Measurements from ENCODE around the gene ATAD3A. TPM values are rescaled to one million over a fixed set of nuclear protein-coding genes. Genes with fewer than 3 reads are reported as not detected.

ATAD3A gene
- total RNA-seq, 1 experiment from 2014 or later: 55.8 TPM

- no peak overlapping the region for H3K14ac ChIP-seq (ENCODE audit: insufficient read depth, low read length)
- WGBS (ENCODE audit: extremely low coverage, insufficient read length, low lambda C conversion rate): no CpG with 5 or more reads among the region's 4 CpGs
- H2BK15ac ChIP-seq (ENCODE audit: low read depth, low read length): no peak overlapping the region
- no peak overlapping the region for H3K23ac ChIP-seq (ENCODE audit: insufficient read length, low read depth, low read length)
- no peaks in the 10 kb centered on the region for H3K79me1 ChIP-seq (ENCODE audit: insufficient read depth, low read depth, low read length, poor library complexity, severe bottlenecking)
- H2AK5ac ChIP-seq (ENCODE audit: insufficient read length, low read length): no peak overlapping the region
- H3K9me3 ChIP-seq (ENCODE audit: control insufficient read depth, low read depth, low read length): no peaks in the 10 kb centered on the region
- no peaks in the 10 kb centered on the region for H3K79me2 ChIP-seq (ENCODE audit: insufficient read depth, low read length)
- H3K9ac ChIP-seq (ENCODE audit: extremely low read depth, insufficient read length, low read length): no peak overlapping the region
- no peak overlapping the region for H3T11ph ChIP-seq (ENCODE audit: low read length)
- Mint-ChIP-seq H3K4me1 (no peaks in the 10 kb centered on the region), H3K27me3 (ENCODE audit: low read depth) (no peaks in the 10 kb centered on the region; the same call in 1 of the 2 replicates), H3K27ac (peak overlapping the region in 1 of 3 experiments; percentile 26; a peak in 3 of 7 replicates), H3K36me3 (ENCODE audit: insufficient read depth in 1 of 3, low read depth in 3 of 3) (peaks cover 16 to 40% (median 29%) of the 10 kb centered on the region in 3 experiments), H3K9me3 (no peaks in the 10 kb centered on the region), H3K4me3 (no peak overlapping the region)
- no peaks in the 10 kb centered on the region for H3K23me2 ChIP-seq (ENCODE audit: insufficient read length, low read depth, low read length, poor library complexity, severe bottlenecking)
- no peak overlapping the region for H4K91ac ChIP-seq (ENCODE audit: insufficient read length, low read depth, low read length)
- H3K4me2 ChIP-seq (ENCODE audit: insufficient read depth, insufficient read length, low read length): no peak overlapping the region
- H3K27ac ChIP-seq (ENCODE audit: insufficient read length, low read depth, low read length): no peak overlapping the region
- no peak overlapping the region for H2BK120ac ChIP-seq (ENCODE audit: low read depth, low read length, poor library complexity, severe bottlenecking)
- no peak overlapping the region for H2BK12ac ChIP-seq (ENCODE audit: insufficient read length, low read depth, low read length)
- H3K4me1 ChIP-seq (ENCODE audit: insufficient read depth, low read length): no peaks in the 10 kb centered on the region
- no peak overlapping the region for H4K8ac ChIP-seq (replicated peaks; ENCODE audit: insufficient read length, low read depth, low read length)
- no peak overlapping the region for H2BK20ac ChIP-seq (ENCODE audit: low read depth, low read length, poor library complexity, severe bottlenecking)
- no peak for TF ChIP-seq CTCF (conservative IDR thresholded peaks at IDR 0.05)
- no peak for DNase-seq
- no peaks in the 10 kb centered on the region for H4K20me1 ChIP-seq (ENCODE audit: control insufficient read depth, insufficient read depth, insufficient read length)
- H2AFZ ChIP-seq (ENCODE audit: low read length): no peak overlapping the region
- no peak overlapping the region for H3K56ac ChIP-seq (ENCODE audit: insufficient read length, low read depth, low read length)
- no peak overlapping the region for H4K5ac ChIP-seq (ENCODE audit: insufficient read length, low read depth, low read length)
- H3K4ac ChIP-seq (ENCODE audit: low read depth, low read length): no peak overlapping the region
- H2BK5ac ChIP-seq (ENCODE audit: insufficient read length, low read length): no peak overlapping the region
- no peak overlapping the region for H3K18ac ChIP-seq (ENCODE audit: insufficient read length, low read depth, low read length)
- no peaks in the 10 kb centered on the region for H3K27me3 ChIP-seq (ENCODE audit: insufficient read depth, low read length)
Measured at GRCh38 chr1:1558591-1558990, 46.6 kb downstream of the ATAD3A start.
